ENCODE measurements around the gene SLC16A10.

The SLC16A10 gene

GRCh38 chr6:111154981-111155380, 67.7 kb downstream of the SLC16A10 start:
- H3K9ac ChIP-seq = no peak overlapping the region
- H3K4me1 ChIP-seq (ENCODE audit: low read depth, poor library complexity, severe bottlenecking) = peaks cover 9% of the 10 kb centered on the region
- H2AFZ ChIP-seq (ENCODE audit: low read depth) = no peak overlapping the region
- TF ChIP-seq, protein P1, sequence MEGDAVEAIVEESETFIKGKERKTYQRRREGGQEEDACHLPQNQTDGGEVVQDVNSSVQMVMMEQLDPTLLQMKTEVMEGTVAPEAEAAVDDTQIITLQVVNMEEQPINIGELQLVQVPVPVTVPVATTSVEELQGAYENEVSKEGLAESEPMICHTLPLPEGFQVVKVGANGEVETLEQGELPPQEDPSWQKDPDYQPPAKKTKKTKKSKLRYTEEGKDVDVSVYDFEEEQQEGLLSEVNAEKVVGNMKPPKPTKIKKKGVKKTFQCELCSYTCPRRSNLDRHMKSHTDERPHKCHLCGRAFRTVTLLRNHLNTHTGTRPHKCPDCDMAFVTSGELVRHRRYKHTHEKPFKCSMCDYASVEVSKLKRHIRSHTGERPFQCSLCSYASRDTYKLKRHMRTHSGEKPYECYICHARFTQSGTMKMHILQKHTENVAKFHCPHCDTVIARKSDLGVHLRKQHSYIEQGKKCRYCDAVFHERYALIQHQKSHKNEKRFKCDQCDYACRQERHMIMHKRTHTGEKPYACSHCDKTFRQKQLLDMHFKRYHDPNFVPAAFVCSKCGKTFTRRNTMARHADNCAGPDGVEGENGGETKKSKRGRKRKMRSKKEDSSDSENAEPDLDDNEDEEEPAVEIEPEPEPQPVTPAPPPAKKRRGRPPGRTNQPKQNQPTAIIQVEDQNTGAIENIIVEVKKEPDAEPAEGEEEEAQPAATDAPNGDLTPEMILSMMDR (conservative IDR thresholded peaks at IDR 0.05; ENCODE audit: low read depth, low read length) = no peak
- no peaks in the 10 kb centered on the region for H3K27me3 ChIP-seq (ENCODE audit: insufficient read depth, low read depth)
- H4K20me1 ChIP-seq (ENCODE audit: insufficient read depth) = no peaks in the 10 kb centered on the region
- no peaks in the 10 kb centered on the region for H3K36me3 ChIP-seq (ENCODE audit: insufficient read depth)
- H3K4me2 ChIP-seq = no peak overlapping the region
- no peak overlapping the region for H3K27ac ChIP-seq
- no peaks in the 10 kb centered on the region for H3K79me2 ChIP-seq (ENCODE audit: insufficient read depth, low read depth)
- no peak overlapping the region for H3K4me3 ChIP-seq (IDR thresholded peaks at IDR 0.05; ENCODE audit: insufficient read depth, low read depth, low read length)

DNA sequence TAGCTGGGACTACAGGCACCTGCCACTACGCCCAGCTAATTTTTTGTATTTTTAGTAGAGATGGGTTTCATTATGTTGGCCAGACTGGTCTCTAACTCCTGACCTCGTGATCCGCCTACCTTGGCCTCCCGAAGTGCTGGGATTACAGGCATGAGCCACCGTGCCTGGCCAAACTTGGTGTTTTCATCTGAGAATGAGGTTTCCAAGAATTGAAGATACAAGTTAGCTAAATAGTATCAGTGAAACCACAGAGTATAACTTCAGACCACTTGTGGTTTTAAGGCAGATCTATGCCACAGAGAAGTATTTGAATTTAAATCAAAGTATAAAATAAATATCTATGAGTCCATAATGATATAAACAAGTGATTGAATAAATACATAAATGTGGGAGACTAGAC, 70.1 kb downstream of the SLC16A10 start:
- H3K36me3 ChIP-seq (ENCODE audit: insufficient read depth) = no peaks in the 10 kb centered on the region
- H4K20me1 ChIP-seq (ENCODE audit: insufficient read depth) = no peaks in the 10 kb centered on the region
- peaks cover 9% of the 10 kb centered on the region for H3K4me1 ChIP-seq (ENCODE audit: low read depth, poor library complexity, severe bottlenecking)
- H3K9ac ChIP-seq = no peak overlapping the region
- TF ChIP-seq, protein P1 (conservative IDR thresholded peaks at IDR 0.05; ENCODE audit: low read depth, low read length) = no peak
- H3K4me2 ChIP-seq = no peak overlapping the region
- no peaks in the 10 kb centered on the region for H3K79me2 ChIP-seq (ENCODE audit: insufficient read depth, low read depth)
- no peak overlapping the region for H2AFZ ChIP-seq (ENCODE audit: low read depth)
- H3K4me3 ChIP-seq (IDR thresholded peaks at IDR 0.05; ENCODE audit: insufficient read depth, low read depth, low read length) = no peak overlapping the region
- H3K27ac ChIP-seq = no peak overlapping the region
- H3K27me3 ChIP-seq (ENCODE audit: insufficient read depth, low read depth) = no peaks in the 10 kb centered on the region

DNA sequence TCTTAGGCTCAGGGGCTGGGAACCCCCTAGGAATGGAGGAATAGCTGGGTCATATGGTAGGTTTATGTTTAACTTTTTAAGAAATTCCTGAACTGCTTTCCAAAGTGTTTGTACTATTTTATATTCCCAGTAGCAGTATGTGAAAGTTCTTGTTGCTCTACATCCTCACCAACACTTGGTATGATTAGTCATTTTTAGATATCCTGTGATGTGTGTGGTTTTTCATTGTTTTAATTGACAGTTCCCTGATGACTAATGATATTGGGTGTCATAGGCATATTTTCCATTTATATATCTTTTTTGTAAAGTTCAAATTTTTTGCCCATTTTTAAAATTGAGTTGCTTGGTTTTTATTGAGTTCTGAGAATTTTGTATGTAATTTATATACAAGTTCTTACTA, 72.3 kb downstream of the SLC16A10 start:
- Histone ChIP-seq H3K27ac (no peak overlapping the region), H4K20me1 (ENCODE audit: insufficient read depth) (no peaks in the 10 kb centered on the region), H3K27me3 (ENCODE audit: insufficient read depth, low read depth) (no peaks in the 10 kb centered on the region), H3K4me3 (IDR thresholded peaks at IDR 0.05; ENCODE audit: insufficient read depth, low read depth, low read length) (no peak overlapping the region), H3K4me2 (no peak overlapping the region), H3K36me3 (ENCODE audit: insufficient read depth) (no peaks in the 10 kb centered on the region), H3K9ac (no peak overlapping the region), H3K4me1 (ENCODE audit: low read depth, poor library complexity, severe bottlenecking) (peaks cover 9% of the 10 kb centered on the region), H2AFZ (ENCODE audit: low read depth) (no peak overlapping the region), H3K79me2 (ENCODE audit: insufficient read depth, low read depth) (no peaks in the 10 kb centered on the region)
- TF ChIP-seq, protein P1 (conservative IDR thresholded peaks at IDR 0.05; ENCODE audit: low read depth, low read length) = no peak

DNA sequence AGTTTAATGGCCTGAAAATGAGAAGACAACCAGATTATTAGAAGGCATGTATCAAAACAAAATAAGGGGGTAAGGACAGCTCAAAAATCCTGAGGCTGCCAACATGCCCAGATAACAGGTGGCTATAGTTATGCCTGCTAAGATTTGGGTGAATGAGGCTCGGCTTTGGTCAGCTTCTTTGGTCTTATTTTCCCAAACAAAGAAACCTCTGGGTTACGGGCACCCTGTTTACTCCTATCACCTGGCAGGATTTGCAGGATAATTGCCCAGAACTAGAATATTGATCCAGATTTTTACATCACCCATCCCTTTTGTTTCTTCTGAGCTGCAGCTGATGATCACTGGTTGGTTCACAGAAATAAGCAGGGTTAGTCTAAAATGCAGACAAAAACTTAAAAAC, 74.3 kb downstream of the SLC16A10 start:
- Histone ChIP-seq H3K9ac (no peak overlapping the region), H4K20me1 (ENCODE audit: insufficient read depth) (no peaks in the 10 kb centered on the region), H3K27me3 (ENCODE audit: insufficient read depth, low read depth) (no peaks in the 10 kb centered on the region), H3K4me1 (ENCODE audit: low read depth, poor library complexity, severe bottlenecking) (peaks cover 9% of the 10 kb centered on the region), H3K4me3 (IDR thresholded peaks at IDR 0.05; ENCODE audit: insufficient read depth, low read depth, low read length) (no peak overlapping the region), H2AFZ (ENCODE audit: low read depth) (no peak overlapping the region), H3K4me2 (no peak overlapping the region), H3K79me2 (ENCODE audit: insufficient read depth, low read depth) (no peaks in the 10 kb centered on the region), H3K36me3 (ENCODE audit: insufficient read depth) (no peaks in the 10 kb centered on the region), H3K27ac (no peak overlapping the region)
- TF ChIP-seq, protein P1 (conservative IDR thresholded peaks at IDR 0.05; ENCODE audit: low read depth, low read length) = no peak
